Activated CD4-positive, alpha-beta T cell treated with anti-CD3 and anti-CD28 coated beads, Interleukin-2, Interleukin-4, amounts not matched to agents 100 ng/mL and 50 ng/mL, durations not matched to agents 16 hours and 8 hours (primary cell): ENCODE data around the gene PREB.

Source experiments
- DNase-seq: peaks from one replicate; pipeline ENCODE4 v3.0.0-alpha.2; 2020; ENCODE audit warnings: low spot score

The PREB gene

GRCh38 chr2:27152796-27153464 lies 18.5 kb upstream of the PREB start:
- no peak for DNase-seq

GRCh38 chr2:27152102-27152795 lies 17.8 kb upstream of the PREB start:
- no peak for DNase-seq

GRCh38 chr2:27150639-27151230 lies 16.3 kb upstream of the PREB start:
- DNase-seq, result no peak

- no peak for DNase-seq
These were observed 15.4 kb upstream of the PREB start for GRCh38 chr2:27149570-27150405.

DNA sequence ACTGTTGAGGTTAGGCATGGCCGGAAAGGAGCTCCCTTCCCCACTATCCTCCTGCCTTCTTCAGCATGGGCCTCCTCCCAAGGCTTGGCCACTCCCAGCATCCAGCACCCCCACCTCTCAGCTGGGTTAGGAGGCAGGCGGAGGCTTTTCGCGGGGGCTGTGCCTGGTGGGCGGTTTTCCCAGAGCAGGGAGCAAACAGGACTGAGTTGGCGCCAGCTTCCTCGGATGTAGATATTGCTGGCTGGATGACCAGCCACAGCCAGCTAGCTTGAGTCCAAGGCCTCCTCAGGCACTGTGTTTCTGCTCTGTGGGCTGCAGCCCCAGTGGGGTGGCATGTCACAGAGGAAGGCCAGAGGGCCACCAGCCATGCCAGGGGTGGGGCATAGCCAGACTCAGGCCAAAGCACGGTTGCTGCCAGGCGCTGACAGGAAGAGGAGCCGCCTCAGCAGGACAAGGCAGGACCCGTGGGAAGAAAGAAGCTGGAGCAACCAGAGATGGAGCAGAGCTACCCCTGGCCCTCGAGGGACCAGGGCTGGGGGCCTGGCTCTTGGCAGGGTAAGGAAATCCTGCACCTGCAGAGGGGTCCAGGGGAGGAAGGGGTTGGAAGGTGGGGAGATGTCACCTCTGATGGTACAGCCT lies 14.5 kb upstream of the PREB start, which contains the start of gene TCF23:
Gene TCF23 (plus strand): TSS at position 204 of the 639 bp plus-strand sequence. CDS start 130 bp downstream, at position 334.
- DNase-seq, result no peak

GRCh38 chr2:27147935-27148334 lies 13.5 kb upstream of the PREB start:
- DNase-seq, result no peak

DNA sequence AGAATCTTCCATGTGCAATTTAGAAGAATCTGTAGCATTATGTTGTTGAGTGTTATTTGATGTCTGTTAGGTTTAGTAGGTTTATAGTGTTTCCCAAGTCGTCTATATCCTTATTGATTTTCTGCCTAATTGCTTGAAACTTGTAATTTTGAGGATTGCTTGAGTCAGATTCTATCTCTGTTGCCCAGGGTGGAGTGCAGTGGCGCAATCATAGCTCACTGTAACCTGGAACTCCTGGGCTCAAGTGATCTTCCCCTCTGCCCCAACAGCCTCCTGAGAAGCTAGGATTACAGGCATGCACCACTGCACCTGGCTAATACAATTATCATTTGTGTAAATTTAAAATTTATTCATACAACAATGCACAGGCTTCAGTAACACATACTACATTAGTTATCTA lies 11.2 kb upstream of the PREB start:
- DNase-seq, result no peak

DNA sequence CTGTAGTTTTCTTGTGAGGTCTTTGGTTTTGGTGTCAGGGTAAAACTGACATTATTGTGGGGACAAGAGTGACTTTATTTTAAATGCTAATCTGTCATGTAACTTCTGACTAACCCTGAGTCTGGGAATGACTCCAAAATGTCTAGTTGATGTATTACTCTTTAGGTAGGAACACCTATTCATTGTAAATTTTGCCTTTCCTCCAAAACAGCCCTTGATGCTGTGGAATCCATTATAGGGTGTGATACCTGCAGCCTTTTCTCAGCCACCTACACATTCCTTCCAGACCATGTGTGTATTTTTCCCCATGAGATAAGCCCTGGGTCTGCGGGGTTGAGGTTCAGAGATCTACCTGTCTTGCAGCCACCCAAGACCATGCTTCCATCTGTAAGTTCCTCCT lies 8.8 kb upstream of the PREB start:
- DNase-seq, result no peak

GRCh38 chr2:27139310-27139709 lies 4.9 kb upstream of the PREB start, which contains the start of gene PRR30:
PRR30 (minus strand) TSS chr2:27139410; CDS start chr2:27138329, 1,081 bp downstream.
- no peak for DNase-seq

DNA sequence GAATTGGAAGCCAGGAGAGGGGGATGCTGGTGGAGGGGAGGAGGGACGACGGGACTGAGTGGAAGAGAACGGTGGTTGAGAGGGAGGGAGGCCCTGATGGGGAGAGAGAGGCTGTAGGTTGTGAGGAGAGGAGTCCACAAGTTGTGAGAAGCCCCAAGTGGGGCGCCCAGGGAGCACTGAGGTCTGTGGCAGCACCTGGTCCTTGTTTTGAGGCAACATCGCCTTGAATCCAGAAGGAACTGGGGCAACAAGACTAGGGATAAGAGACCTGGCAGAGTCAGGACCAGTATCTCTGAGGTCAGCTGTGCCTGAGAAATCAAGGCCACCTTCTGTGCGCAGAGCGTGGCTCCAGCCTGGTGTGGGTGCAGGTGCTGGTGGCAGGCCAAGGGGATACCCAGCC lies 3.7 kb upstream of the PREB start:
- no peak for DNase-seq

DNA sequence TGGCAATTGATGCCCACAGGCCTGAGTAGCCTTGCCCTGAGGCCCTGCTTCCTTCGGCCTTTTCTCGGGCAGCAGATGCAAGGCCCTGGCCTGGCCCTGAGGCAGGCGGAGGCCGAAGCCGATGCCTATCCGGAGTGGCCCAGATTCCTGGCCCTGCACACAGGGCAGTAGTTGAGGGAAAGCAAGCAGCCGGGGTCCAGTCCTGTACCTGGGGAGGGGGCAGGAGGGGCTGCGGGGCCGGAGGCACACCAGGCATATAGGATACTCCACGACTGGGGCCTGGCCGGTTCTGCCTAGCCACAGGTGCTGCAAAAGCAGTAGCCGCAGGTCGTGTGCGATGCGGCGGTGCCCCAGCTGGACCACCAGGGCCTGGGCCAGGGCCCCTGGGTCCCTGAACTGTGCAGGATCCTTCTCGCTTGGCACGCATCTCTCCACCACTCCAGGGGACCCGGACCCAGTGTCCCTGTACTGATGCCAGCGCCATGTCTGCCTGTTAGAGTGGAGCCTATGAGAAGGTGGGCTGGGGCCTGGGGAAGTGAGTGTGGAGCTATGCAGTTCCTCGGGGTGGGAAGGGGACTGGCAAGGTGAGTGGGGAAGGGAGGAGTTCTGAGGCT lies 3.0 kb upstream of the PREB start:
- no peak for DNase-seq

GRCh38 chr2:27136751-27137150 lies 2.3 kb upstream of the PREB start:
- no peak for DNase-seq

DNA sequence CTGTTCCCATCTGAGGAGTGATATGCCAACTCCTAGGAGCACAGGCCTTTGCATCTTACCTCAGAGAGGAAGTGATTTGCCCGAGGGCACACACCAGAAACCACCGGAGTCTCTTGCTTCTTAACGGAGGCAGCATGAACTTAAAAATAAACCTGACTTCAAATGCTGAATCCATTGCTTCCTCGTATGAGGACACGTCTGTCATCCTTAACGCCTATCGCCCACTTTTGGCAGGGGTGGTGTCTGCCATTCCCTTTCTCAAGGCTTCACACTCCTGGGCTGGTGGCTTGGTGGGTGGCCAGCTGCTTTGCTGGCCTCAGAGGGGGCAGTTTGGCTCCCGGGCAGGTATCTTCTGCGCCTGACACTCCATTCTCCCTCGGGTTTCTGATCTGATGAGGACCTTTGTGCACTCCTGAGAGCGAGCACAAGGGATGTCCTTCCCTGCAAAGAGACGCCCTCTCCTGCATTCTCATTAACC lies 1.1 kb upstream of the PREB start:
- DNase-seq, result no peak

GRCh38 chr2:27134781-27135477 lies 493 bp upstream of the PREB start:
- DNase-seq, result no peak

DNA sequence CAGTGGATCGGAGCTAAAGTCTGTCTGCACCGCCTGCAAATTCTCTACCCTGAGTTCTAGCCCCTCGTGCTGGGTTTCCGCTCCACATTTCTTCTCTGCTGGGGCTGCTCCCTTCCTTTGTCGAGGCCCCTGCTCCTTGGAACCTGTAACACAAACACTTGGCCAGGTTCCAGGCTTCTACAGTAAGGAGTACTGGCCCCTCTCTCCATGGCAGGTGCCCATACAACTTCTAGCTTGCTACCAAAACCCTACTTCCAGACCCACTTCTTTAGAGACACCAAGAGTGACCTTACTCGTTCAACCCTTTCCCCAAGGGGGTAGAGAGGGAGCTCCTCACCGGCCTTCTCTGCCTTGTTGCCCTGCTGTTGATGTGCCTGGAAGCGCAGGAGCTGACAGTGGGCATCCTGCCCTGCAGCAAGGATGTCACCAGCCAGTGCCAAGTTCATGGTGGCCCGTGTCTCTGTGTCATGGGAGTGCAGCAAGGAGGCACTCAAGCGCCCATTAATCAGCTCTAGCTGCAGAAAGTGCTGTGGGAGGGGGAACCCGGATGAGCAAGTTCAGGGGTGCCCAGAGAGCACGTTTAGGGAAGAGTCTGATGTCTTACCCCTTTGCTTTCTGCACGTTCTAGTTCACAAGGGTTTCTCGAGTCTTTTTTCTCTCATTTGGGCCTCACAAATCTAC lies 1.1 kb downstream of the PREB start:
- DNase-seq, result no peak

DNA sequence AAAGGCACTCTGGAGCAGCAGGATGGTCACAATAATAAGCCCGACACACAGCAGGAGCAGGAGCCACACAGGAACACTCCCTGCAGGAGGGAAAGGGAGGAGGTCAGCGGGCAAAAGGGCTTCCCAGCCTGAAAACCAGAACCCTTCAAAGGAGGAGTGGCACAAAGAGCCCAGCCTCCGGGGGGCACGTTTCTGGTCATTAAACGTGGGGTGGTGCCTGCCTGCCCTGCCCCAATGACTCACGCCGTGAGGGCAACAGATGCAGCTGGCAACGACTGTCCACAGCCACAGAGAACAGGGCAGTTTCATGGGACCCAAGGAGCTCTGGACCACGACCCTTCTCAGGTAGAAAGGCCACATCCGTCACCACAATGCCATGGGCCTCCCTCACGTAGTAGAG lies 3.0 kb downstream of the PREB start:
- DNase-seq, result no peak

- DNase-seq, result no peak
These were observed 4.0 kb downstream of the PREB start for GRCh38 chr2:27130396-27130795.

GRCh38 chr2:27128668-27129571 lies 5.5 kb downstream of the PREB start:
- no peak for DNase-seq
